GM12874 (cell line): ENCODE results near the gene PLK5.

Source experiments
- TF ChIP-seq, protein P1 (sequence below): IDR thresholded peaks from 2 replicates; pipeline ENCODE4 v1.5.1; 2011; ENCODE audit warnings: low read depth, mild to moderate bottlenecking, control low read depth, low read length, moderate library complexity; ENCODE audit not compliant: insufficient read depth

The PLK5 gene

GRCh38 chr19:1522061-1522460 is 1.8 kb upstream of the PLK5 start:
- TF ChIP-seq, protein P1, sequence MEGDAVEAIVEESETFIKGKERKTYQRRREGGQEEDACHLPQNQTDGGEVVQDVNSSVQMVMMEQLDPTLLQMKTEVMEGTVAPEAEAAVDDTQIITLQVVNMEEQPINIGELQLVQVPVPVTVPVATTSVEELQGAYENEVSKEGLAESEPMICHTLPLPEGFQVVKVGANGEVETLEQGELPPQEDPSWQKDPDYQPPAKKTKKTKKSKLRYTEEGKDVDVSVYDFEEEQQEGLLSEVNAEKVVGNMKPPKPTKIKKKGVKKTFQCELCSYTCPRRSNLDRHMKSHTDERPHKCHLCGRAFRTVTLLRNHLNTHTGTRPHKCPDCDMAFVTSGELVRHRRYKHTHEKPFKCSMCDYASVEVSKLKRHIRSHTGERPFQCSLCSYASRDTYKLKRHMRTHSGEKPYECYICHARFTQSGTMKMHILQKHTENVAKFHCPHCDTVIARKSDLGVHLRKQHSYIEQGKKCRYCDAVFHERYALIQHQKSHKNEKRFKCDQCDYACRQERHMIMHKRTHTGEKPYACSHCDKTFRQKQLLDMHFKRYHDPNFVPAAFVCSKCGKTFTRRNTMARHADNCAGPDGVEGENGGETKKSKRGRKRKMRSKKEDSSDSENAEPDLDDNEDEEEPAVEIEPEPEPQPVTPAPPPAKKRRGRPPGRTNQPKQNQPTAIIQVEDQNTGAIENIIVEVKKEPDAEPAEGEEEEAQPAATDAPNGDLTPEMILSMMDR: no peak

DNA sequence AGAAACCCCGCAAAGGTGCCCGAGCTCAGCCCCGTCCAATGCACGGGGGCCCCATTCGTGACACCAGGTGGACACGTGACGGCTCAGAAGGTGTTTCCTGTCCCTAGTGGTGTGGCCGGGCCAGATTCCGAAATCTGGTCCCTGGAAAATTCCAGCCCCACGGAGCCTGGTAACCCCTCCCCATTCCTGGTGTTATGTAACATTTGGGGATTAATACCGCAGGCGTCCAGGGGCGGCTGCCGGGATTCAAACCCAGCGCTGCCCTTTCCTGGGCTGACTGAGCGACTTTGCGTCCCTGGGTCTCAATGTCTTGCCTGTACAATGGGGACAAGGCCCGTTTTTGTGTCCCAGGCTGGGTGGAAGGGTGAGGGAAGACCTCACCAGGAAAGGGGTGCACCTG is 1.0 kb upstream of the PLK5 start:
- TF ChIP-seq, protein P1: no peak

DNA sequence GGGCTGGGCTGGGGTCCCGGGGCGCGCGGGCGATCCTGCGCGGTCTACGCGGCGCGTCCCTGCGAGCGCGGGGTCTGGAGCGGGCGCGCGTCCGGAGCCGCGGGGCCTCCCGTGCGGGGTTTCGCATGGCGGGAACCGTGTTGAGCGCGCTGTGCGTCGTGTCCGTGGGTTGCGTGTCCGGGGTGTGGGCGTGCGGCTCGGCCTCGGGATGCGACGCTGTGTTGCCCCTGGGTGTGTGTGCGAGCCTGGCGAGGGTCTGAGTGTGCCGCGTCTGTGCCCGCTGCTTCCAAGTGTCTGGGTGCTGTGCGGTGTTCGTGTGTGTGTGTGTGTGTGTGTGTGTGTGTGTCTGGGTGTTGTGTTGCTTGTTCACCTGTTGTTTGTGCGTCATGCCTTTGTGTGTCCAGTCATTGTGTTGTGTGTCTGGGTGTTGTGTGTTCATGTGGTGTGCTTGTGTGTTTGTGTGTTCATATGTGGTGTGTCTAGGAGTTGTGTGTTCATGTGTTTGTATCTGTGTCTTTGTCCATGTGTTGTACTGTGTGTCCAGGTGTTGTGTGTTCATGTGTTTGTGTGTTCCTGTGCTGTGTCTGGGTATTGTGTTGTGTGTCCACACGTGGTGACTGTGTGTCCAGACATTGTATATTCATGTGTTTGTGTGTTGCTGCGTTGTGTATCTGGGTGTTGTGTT is 552 bp downstream of the PLK5 start:
- TF ChIP-seq, protein P1: no peak

DNA sequence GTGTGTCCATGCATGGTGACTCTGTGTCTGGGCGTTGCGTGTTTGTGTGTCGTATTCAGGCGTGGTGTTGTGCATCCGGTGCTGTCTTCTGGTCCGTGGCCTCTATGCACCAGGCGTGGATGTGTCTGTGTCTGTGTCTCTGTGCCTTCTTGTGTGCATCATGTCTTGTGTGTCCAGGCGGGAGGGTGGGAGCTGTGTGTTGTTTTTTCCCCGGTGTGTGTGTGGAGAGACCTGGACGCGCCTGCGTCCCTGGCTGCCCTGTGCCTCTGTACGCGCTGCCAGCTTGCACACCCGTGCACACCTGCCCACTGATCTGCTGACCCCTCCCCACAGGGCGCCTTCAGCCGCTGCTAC is 1.1 kb downstream of the PLK5 start:
- TF ChIP-seq, protein P1: no peak

GRCh38 chr19:1525343-1525742 is 1.5 kb downstream of the PLK5 start:
- TF ChIP-seq, protein P1: no peak

- TF ChIP-seq, protein P1: no peak
These were observed 2.3 kb downstream of the PLK5 start for GRCh38 chr19:1526066-1526778.

GRCh38 chr19:1526979-1527649 is 3.2 kb downstream of the PLK5 start:
- TF ChIP-seq, protein P1: no peak
